DOHH2 (cell line): Measurements from ENCODE around the gene KIF13A.

Experiments used
- CTCF ChIP-seq: fragments of 200-600 bp; sonication (generic); IDR thresholded peaks from one replicate; pipeline ENCODE4 v1.5.1; 2014; ENCODE audit warnings: antibody characterized with exemption, mild to moderate bottlenecking, low read depth, low read length; ENCODE audit not compliant: poor library complexity, severe bottlenecking
- EZH2phosphoT487 ChIP-seq: fragments of 200-600 bp; sonication (generic); IDR thresholded peaks from 2 replicates; pipeline ENCODE4 v1.6.1; 2017; ENCODE audit warnings: borderline replicate concordance, mild to moderate bottlenecking, antibody characterized with exemption, low read length, moderate library complexity, mixed read lengths

- TF ChIP-seq CTCF (no peak), EZH2phosphoT487 (no peak)
Measured at GRCh38 chr6:18011287-18011686, 23.9 kb upstream of the KIF13A start.
